HG03520 (cell line): ENCODE results near the gene TDRD9.

Experiments used
- ATAC-seq: cut with Tn5 transposase; IDR thresholded peaks from one replicate; pipeline ENCODE4 v1.9.1; 2021; ENCODE audit warnings: mild to moderate bottlenecking, moderate library complexity; ENCODE audit not compliant: unreplicated experiment

The TDRD9 gene

DNA sequence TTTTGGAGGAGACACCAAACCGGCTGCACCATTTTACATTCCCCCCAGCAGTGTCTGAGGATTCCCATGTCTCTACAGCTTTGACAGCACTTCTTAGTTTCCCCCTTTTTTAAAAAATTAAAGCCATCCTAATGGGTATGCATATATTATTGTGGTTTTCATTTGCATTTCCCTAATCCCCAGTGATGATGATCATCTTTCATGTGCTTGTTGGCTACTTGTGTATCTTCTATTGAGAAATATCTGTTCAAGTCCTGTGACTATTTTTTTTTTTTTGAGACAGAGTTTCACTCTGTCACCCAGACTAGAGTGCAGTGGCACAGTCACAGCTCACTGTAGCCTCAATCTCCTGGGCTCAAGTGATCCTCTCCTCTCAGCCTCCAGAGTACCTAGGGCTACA, 134.0 kb downstream of the TDRD9 start:
- ATAC-seq, result no peak

DNA sequence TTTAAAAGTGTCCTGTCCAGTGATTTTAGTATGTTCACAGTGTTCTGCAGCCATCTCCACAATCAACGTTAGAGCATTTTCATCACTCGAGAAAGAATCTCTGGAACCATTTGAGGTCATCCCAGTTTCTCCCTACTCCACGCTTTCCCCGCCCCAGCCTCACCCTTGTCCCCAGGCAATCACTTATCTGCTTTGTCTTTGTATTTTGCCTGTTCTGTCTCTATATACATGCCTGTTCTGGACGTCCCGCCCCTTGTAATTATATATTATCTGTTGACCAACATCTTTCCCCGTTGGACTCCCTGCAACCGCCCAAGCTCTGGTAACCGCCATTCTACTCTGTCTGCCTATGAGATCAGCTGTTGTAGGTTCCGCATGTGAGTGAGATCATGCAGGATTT, 135.7 kb downstream of the TDRD9 start:
- no peak for ATAC-seq

DNA sequence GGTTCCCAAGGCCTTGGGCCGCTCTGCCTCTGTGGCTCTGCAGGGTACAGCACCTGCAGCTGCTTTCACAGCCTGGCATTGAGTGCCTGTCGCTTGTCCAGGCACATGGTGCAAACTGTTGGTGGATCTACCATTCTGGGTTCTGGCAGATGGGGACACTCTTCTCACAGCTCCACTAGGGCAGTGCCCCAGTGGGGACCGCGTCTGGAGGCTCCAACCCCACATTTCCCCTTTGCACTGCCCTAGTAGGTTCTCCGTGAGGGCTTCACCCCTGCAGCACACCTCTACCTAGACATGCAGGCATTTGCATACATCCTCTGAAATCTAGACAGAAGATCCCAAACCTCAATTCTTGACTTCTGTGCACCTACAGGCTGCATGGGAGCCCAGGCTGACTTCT, 138.0 kb downstream of the TDRD9 start:
- ATAC-seq, result no peak

DNA sequence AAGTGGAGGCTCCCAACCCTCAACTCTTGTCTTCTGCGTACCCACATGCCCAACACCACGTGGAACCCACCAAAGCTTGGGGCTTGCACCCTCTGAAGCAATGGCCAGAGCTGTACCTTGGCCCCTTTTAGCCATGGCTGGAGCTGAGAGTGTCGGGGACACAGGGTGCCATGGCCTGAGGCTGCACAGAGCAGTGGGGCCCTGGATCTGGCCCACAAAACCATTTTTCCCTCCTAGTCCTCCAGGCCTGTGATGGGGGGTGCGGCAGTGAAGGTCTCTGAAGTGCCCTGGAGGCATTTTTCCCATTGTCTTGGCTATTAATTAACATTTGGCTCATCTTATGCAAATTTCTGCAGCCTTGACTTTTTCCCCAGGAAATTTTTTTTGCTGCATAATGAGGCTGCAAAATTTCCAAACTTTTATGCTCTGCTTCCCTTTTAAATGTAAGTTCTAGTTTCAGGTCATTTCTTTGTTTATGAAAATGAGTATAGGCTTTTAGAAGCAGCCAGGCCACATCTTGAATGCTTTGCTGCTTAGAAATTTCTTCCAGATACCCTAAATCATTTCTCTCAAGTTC, 138.6 kb downstream of the TDRD9 start:
- ATAC-seq, result no peak

- no peak for ATAC-seq
Observed at GRCh38 chr14:104069541-104069940, 141.3 kb downstream of the TDRD9 start.

GRCh38 chr14:104072586-104072985, 144.3 kb downstream of the TDRD9 start:
- ATAC-seq, result no peak

DNA sequence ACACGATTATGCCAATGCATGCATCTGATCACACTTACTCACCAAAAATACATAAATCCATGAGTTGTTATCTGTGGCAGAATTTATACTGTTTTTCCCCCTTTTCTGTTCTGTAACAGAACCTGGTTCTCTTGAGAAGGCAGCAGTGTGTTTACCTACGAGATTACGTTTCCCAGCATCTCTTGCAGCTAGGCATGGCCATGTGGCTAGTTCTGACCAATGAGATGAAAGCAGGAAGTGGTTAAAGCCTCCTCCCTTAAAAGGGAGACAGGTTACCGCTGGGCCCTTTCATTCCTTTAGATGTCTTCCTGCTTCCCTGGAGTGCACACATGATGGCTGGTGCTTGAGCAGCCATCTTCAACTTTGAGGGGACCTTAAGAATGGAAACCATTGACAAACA, 145.5 kb downstream of the TDRD9 start:
- no peak for ATAC-seq

- no peak for ATAC-seq
Observed at GRCh38 chr14:104075530-104076151, 147.4 kb downstream of the TDRD9 start.

- no peak for ATAC-seq
Observed at GRCh38 chr14:104076743-104077142, 148.5 kb downstream of the TDRD9 start.

DNA sequence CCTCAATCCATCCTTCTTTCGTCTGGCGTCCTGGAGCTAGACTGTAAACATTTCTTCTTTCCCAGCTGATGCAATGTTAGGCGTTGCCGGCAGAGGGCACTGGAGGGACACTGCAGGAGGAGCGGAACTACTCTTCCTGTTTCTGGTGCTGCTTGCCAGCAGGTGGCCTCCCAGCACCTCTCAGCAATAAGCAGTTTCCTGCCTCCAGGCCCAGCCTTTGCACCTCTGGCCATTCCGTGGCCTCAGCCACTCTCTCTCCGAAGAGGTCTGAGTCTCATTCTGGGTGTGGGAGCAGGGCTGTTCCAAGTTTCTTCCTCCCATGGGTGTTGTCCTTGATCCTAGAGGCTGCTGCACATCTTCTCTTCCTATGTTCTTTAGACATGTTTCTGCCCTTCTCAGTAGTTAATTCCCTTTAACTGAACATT, 149.8 kb downstream of the TDRD9 start:
- peak; percentile 86 for ATAC-seq

GRCh38 chr14:104080376-104081260, 152.4 kb downstream of the TDRD9 start:
- ATAC-seq, result no peak

DNA sequence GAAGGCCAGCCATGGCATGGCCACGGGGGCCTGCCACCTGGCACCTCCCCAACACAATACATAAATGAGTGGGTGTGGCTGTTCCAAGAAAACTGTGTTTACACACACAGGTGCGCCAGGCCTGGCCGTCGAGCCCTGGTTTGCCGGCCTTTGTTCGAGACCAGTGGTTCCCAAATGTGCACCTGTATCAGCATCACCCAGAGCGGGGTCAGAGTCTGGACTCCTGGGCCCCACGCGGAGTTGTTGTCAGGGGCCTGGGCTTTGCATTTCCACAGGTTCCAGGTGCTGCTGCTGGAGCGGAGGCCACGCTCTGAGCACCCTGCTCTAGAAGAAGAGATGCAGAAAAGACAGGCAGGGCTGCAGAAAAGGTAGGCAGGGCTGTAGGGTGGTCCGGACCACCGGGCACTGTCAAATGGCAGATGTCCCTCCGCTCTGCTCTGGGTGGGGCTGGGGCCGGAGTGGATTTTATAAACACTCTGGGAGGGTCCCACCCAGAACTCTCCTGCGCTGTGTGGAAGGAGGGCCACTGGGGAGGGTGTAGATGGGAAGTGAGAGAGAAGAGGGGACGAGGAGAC, 153.1 kb downstream of the TDRD9 start:
- ATAC-seq, result no peak

- no peak for ATAC-seq
Observed at GRCh38 chr14:104081951-104082464, 153.8 kb downstream of the TDRD9 start.

GRCh38 chr14:104082807-104083206, 154.6 kb downstream of the TDRD9 start:
- no peak for ATAC-seq

DNA sequence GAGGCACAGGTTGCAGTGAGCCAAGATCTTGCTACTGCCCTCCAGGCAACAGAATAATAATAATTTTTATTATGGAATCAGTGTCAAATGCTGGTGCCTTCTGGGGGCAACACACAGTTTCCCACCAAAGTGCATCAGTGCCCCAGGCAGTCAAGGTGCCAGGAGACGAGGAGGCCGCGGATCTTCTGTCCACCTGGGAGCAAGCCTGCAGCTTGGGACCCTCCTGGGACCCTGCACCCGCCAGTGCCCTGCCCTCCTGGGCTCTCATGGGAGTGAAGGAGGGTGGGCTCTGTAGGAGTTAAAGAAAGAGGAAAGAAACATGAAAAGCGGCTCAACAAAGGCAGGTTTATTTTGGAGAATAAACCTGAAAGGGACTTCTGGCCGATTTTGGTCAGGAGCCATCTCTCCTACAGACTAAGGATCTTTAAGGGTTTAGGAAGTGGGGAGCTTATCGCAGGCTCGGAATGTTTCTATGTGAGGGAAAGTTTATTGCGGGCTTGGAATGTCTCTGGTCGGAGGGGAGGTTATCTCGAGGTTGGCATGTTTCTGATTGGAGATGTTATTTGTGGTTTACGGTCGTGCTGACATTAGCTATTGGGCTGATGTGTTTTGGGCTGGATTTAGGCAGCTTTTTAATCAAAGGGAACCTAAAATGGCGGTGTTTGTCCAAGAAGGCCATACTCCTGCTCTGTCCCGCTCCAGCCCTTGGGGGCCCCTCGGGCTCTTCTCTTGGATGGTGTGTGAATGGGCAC, 156.2 kb downstream of the TDRD9 start:
- ATAC-seq, result no peak

DNA sequence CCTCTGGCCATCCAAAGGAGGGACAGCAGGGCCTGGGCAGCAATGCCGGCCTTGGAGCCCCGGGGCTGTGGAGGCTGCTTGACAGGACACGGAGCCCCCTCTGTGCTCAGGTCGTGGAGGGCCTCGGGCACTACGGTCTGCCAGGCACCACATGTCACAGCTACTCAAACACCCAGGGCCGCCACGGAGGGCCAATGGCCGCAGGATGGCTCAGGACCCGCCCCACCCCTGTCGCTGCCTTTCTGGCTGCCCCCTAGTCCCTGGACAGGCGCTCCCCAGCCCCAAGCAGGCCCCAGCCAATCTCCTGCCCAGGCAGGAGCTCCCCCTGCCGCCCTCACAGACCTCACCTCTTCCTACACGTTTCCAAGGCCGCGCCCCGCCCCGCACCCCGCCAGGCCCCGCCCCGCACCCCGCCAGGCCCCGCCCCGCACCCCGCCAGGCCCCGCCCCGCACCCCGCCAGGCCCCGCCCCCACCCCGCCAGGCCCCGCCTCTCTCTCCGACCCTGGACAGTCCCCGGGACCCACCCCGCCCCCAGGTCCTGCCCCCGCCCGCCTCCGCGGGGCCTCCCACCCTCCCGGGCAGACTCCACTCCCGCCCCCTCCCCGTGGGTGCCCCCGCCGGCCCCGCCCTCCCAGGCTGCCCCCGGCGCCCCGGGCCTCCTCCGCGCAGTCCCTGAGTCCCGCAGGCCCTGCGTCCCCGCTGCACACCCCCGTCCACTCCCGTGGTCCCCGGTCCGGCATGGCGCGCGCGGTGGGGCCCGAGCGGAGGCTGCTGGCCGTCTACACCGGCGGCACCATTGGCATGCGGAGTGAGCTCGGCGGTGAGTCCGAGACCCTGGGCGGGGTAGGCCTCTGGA, 157.0 kb downstream of the TDRD9 start, which contains the start of gene ASPG:
ASPG (plus strand) TSS at position 669 of the 857 bp plus-strand sequence; CDS start at position 740, 71 bp downstream.
- no peak for ATAC-seq

DNA sequence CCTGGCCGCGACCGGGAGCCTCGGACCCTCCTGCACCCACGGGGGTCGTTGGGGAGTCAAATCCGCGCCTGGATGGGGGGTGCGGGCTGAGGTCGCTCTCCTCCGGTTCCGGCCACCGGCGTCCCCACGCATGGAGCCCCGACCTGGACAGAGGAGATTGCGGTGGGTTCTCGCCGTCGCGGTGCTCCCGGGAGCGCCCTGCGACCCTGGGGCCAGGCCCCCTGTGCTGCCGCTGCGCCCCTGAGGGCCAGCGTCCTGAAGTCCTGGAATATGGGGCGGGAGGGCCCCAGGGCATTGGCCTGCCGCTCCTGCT, 157.6 kb downstream of the TDRD9 start:
- ATAC-seq, result no peak

DNA sequence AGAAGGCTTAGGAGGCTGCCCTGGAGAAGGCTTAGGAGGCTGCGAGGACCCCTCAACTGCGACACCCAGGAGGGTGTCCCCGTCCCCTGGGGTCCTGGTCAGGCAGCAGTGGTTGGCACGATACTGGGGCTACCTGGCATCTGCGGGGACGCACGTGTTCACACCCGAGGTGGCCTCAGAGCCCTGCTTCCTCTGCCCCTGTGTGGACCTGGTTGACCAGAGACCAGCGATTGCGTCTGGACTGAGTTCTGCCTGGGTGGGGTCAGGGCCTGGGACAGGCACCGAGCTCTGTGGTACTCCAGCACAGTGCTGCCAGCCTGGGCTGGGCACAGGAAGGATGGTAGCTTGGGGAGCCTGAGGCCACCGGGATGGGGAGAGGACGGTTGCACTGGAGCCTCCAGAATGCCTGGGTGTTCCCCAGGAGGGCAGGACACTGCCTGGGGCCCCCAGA, 158.0 kb downstream of the TDRD9 start:
- no peak for ATAC-seq

GRCh38 chr14:104086661-104087461, 158.6 kb downstream of the TDRD9 start:
- ATAC-seq, result no peak
